Activated T-helper 1 cell treated with Interleukin-2 at 50 U/mL for 16 hours (primary cell): ENCODE data around the gene UBE2E2.
A peak's percentile ranks its signal among the peaks of the same experiment; 100 is the strongest.
"Not testable (repeated sequence)": the region's sequence is repeated elsewhere in the genome, so short reads cannot be mapped to it uniquely, and the experiment has no call there.

Experiments
- DNase-seq: peaks from one replicate; pipeline ENCODE4 v3.0.0-alpha.2; 2020; ENCODE audit warnings: low read depth

Gene UBE2E2

GRCh38 chr3:23202921-23203707 lies at the start of gene UBE2E2:
TSS of gene UBE2E2 (plus strand) at chr3:23203327.
- peak; percentile 10 for DNase-seq

- DNase-seq: no peak
These were observed 49.7 kb upstream of the UBE2E2 start for GRCh38 chr3:23153436-23153835.

- no peak for DNase-seq
These were observed 45.8 kb upstream of the UBE2E2 start for GRCh38 chr3:23157331-23157730.

- no peak for DNase-seq
These were observed 43.2 kb upstream of the UBE2E2 start for GRCh38 chr3:23159929-23160328.

GRCh38 chr3:23161308-23161707 lies 41.8 kb upstream of the UBE2E2 start:
- no peak for DNase-seq

- no peak for DNase-seq
These were observed 41.1 kb upstream of the UBE2E2 start for GRCh38 chr3:23161896-23162570.

GRCh38 chr3:23162934-23163333 lies 40.2 kb upstream of the UBE2E2 start:
- DNase-seq: no peak

- DNase-seq: no peak
These were observed 38.4 kb upstream of the UBE2E2 start for GRCh38 chr3:23164746-23165145.

GRCh38 chr3:23165571-23165970 lies 37.6 kb upstream of the UBE2E2 start:
- DNase-seq: no peak

- no peak for DNase-seq
These were observed 36.9 kb upstream of the UBE2E2 start for GRCh38 chr3:23166276-23166675.

- no peak for DNase-seq
These were observed 36.3 kb upstream of the UBE2E2 start for GRCh38 chr3:23166845-23167244.

GRCh38 chr3:23169551-23169950 lies 33.6 kb upstream of the UBE2E2 start:
- DNase-seq: no peak

GRCh38 chr3:23170291-23170690 lies 32.8 kb upstream of the UBE2E2 start:
- no peak for DNase-seq

- no peak for DNase-seq
These were observed 31.1 kb upstream of the UBE2E2 start for GRCh38 chr3:23172059-23172458.

- no peak for DNase-seq
These were observed 28.6 kb upstream of the UBE2E2 start for GRCh38 chr3:23174426-23175039.

- DNase-seq: no peak
These were observed 27.6 kb upstream of the UBE2E2 start for GRCh38 chr3:23175341-23176083.

GRCh38 chr3:23176839-23177238 lies 26.3 kb upstream of the UBE2E2 start:
- DNase-seq: not testable (repeated sequence)

- DNase-seq: no peak
These were observed 20.1 kb upstream of the UBE2E2 start for GRCh38 chr3:23182996-23183513.

GRCh38 chr3:23183731-23184130 lies 19.4 kb upstream of the UBE2E2 start:
- no peak for DNase-seq

GRCh38 chr3:23185861-23186260 lies 17.3 kb upstream of the UBE2E2 start:
- DNase-seq: no peak

- no peak for DNase-seq
These were observed 13.9 kb upstream of the UBE2E2 start for GRCh38 chr3:23189187-23189586.

GRCh38 chr3:23192816-23193215 lies 10.3 kb upstream of the UBE2E2 start:
- DNase-seq: no peak
